GM12875 (cell line): ENCODE results near the gene RAB3B.

Experiments used
- H3K4me3 ChIP-seq: one replicate; pipeline ENCODE4 v1.5.1; 2011; ENCODE audit warnings: low read depth, low read length, control low read depth
- CTCF ChIP-seq: IDR thresholded peaks from 2 replicates; pipeline ENCODE4 v1.5.1; 2011; ENCODE audit warnings: low read depth, mild to moderate bottlenecking, control low read depth, inconsistent platforms, low read length, moderate library complexity, borderline replicate concordance; ENCODE audit not compliant: insufficient read depth

RAB3B gene

GRCh38 chr1:51942281-51942680 is 48.2 kb downstream of the RAB3B start:
- no peak for TF ChIP-seq CTCF

GRCh38 chr1:51941528-51941927 is 49.0 kb downstream of the RAB3B start:
- H3K4me3 ChIP-seq, result no peak overlapping the region
- no peak for TF ChIP-seq CTCF

More at GRCh38 chr1:51942281-51942680, 48.2 kb downstream of the RAB3B start:
- no peak overlapping the region for H3K4me3 ChIP-seq

GRCh38 chr1:51937112-51937511 is 53.4 kb downstream of the RAB3B start:
- no peak for TF ChIP-seq CTCF
- H3K4me3 ChIP-seq, result no peak overlapping the region

GRCh38 chr1:51936531-51936930 is 54.0 kb downstream of the RAB3B start:
- TF ChIP-seq CTCF, result no peak
- no peak overlapping the region for H3K4me3 ChIP-seq

- H3K4me3 ChIP-seq, result no peak overlapping the region
- TF ChIP-seq CTCF, result no peak
Observed at GRCh38 chr1:51933344-51933743, 57.2 kb downstream of the RAB3B start.

- no peak overlapping the region for H3K4me3 ChIP-seq
- TF ChIP-seq CTCF, result no peak
Observed at GRCh38 chr1:51930329-51930728, 60.2 kb downstream of the RAB3B start.

GRCh38 chr1:51928896-51929295 is 61.6 kb downstream of the RAB3B start:
- no peak overlapping the region for H3K4me3 ChIP-seq
- no peak for TF ChIP-seq CTCF
